Neural crest cell (in vitro differentiated cells): ENCODE results near the gene SLC25A22. TPM values are rescaled to one million over a fixed set of nuclear protein-coding genes. Genes with fewer than 3 reads are reported as not detected.

Experiments
- DNase-seq: peaks from one replicate; pipeline ENCODE4 v3.0.0; 2021; ENCODE audit warnings: low read depth, mixed read lengths, low spot score
- H3K27ac Mint-ChIP-seq: one replicate; pipeline ENCODE4 v1.8.0; 2021; ENCODE audit warnings: mild to moderate bottlenecking, mixed read lengths; ENCODE audit not compliant: unreplicated experiment
- H3K27me3 Mint-ChIP-seq: 2 replicates; pipeline ENCODE4 v1.8.0; 2021; ENCODE audit warnings: low read depth, mild to moderate bottlenecking, mixed read lengths
- H3K36me3 Mint-ChIP-seq: 2 replicates; pipeline ENCODE4 v1.8.0; 2021; ENCODE audit warnings: low read depth, mild to moderate bottlenecking, mixed read lengths
- H3K4me1 Mint-ChIP-seq: 2 replicates; pipeline ENCODE4 v1.8.0; 2021; ENCODE audit warnings: mixed read lengths
- H3K4me3 Mint-ChIP-seq: one replicate; pipeline ENCODE4 v1.8.0; 2021; ENCODE audit warnings: mild to moderate bottlenecking, mixed read lengths
- H3K9me3 Mint-ChIP-seq: 2 replicates; pipeline ENCODE4 v1.8.0; 2021; ENCODE audit warnings: mixed read lengths
- CTCF ChIP-seq: fragments of 200-600 bp; sonication (generic); conservative IDR thresholded peaks from 2 replicates; pipeline ENCODE4 v1.5.0; 2021; ENCODE audit warnings: antibody characterized with exemption, mild to moderate bottlenecking
- total RNA-seq: library from RNA; stranded (reverse); gene quantifications from 2 replicates; pipeline ENCODE4 v1.2.1, GENCODE V29; 2021

The SLC25A22 gene
- total RNA-seq, 1 donor from 2014 or later: 54.6 TPM

GRCh38 chr11:760236-760635, 37.8 kb downstream of the SLC25A22 start:
- Mint-ChIP-seq H3K4me3 (no peak overlapping the region), H3K9me3 (no peaks in the 10 kb centered on the region), H3K36me3 (peaks cover 2% of the 10 kb centered on the region), H3K27ac (no peak overlapping the region), H3K27me3 (peaks cover 2% of the 10 kb centered on the region), H3K4me1 (no peaks in the 10 kb centered on the region)
- TF ChIP-seq CTCF: no peak
- no peak for DNase-seq

- peaks cover 16% of the 10 kb centered on the region for H3K4me1 Mint-ChIP-seq
- no peaks in the 10 kb centered on the region for H3K36me3 Mint-ChIP-seq
- H3K4me3 Mint-ChIP-seq: peak overlapping the region; percentile 75
- TF ChIP-seq CTCF: no peak
- no peak for DNase-seq
- no peaks in the 10 kb centered on the region for H3K9me3 Mint-ChIP-seq
- no peak overlapping the region for H3K27ac Mint-ChIP-seq
- no peaks in the 10 kb centered on the region for H3K27me3 Mint-ChIP-seq
Observed at GRCh38 chr11:749731-750130, 48.4 kb downstream of the SLC25A22 start.

GRCh38 chr11:748007-748359, 50.1 kb downstream of the SLC25A22 start:
- no peak for TF ChIP-seq CTCF
- Mint-ChIP-seq H3K27me3 (no peaks in the 10 kb centered on the region), H3K36me3 (no peaks in the 10 kb centered on the region), H3K27ac (no peak overlapping the region), H3K4me3 (peak overlapping the region; percentile 91), H3K9me3 (no peaks in the 10 kb centered on the region), H3K4me1 (peaks cover 20% of the 10 kb centered on the region)
- DNase-seq: no peak

- no peak within 1 kb of the TSS for H3K27ac Mint-ChIP-seq
- peak; percentile 33 for TF ChIP-seq CTCF
- no peaks in the 10 kb centered on the region for H3K36me3 Mint-ChIP-seq
- no peaks in the 10 kb centered on the region for H3K27me3 Mint-ChIP-seq
- H3K4me1 Mint-ChIP-seq: peaks cover 20% of the 10 kb centered on the region
- H3K9me3 Mint-ChIP-seq: no peaks in the 10 kb centered on the region
- DNase-seq: peak; percentile 91
- peak within 1 kb of the TSS; percentile 91 for H3K4me3 Mint-ChIP-seq
Observed at GRCh38 chr11:747158-748006, 50.7 kb downstream of the SLC25A22 start, which contains the start of gene TALDO1. Gene TALDO1 (plus strand): TSS chr11:747464. CDS start chr11:747482, 18 bp downstream.

GRCh38 chr11:746289-747157, 51.6 kb downstream of the SLC25A22 start:
- Mint-ChIP-seq H3K9me3 (no peaks in the 10 kb centered on the region), H3K27ac (no peak overlapping the region), H3K27me3 (no peaks in the 10 kb centered on the region), H3K4me3 (peak overlapping the region; percentile 89), H3K4me1 (peaks cover 20% of the 10 kb centered on the region), H3K36me3 (no peaks in the 10 kb centered on the region)
- TF ChIP-seq CTCF: no peak
- peak; percentile 25 for DNase-seq
